ENCODE results near the gene SLC4A1AP. TPM values are rescaled to one million over a fixed set of nuclear protein-coding genes. Genes with fewer than 3 reads are reported as not detected.
A peak's percentile ranks its signal among the peaks of the same experiment; 100 is the strongest.

SLC4A1AP gene
- polyA plus RNA-seq, 1 of the 3 experiments (the other 2 are of a cell fraction), result 9.4 TPM

- ChIA-PET CTCF (interaction anchor here (1.4 to 2.3 kb wide), 2 partner anchors 54 to 55 kb away, joined by 4 to 11 read pairs; no protein-coding TSS in a partner anchor), POLR2A (interaction anchor here (0.8 to 1.4 kb wide), 8 partner anchors 18 to 259 kb away, joined by 3 to 7 read pairs (median 4); partner anchors contain the start of genes FNDC4, NRBP1, PPM1G and SLC4A1AP)
- WGBS (ENCODE audit: low lambda C conversion rate), result under 1% methylated on average over 44 of the region's 44 CpGs
- peak within 1 kb of the TSS; percentile 97 for H3K4me2 ChIP-seq
- peak within 1 kb of the TSS; percentile 80 to 93 for H3K27ac ChIP-seq (ENCODE audit: low read depth in 2 of 2, low read length in 1 of 2)
- DNase-seq, result peak; percentile 91
- H3K9me3 ChIP-seq, result no peaks in the 10 kb centered on the region
- peaks cover 11 to 19% of the 10 kb centered on the region in 2 experiments for H3K4me1 ChIP-seq (ENCODE audit: control insufficient read depth in 1 of 2, insufficient read depth in 2 of 2, low read depth in 1 of 2, low read length in 1 of 2)
- peak within 1 kb of the TSS; percentile 63 to 84 for H3K4me3 ChIP-seq (ENCODE audit: low read depth in 2 of 2, low read length in 1 of 2)
- H3K27me3 ChIP-seq (ENCODE audit: insufficient read depth), result no peaks in the 10 kb centered on the region
- peak within 1 kb of the TSS; percentile 75 for H2AFZ ChIP-seq (ENCODE audit: low read depth)
- peak within 1 kb of the TSS; percentile 94 for H3K9ac ChIP-seq
- H3K9me2 ChIP-seq, result no peaks in the 10 kb centered on the region
- peaks cover 39 to 58% of the 10 kb centered on the region in 2 experiments for H3K36me3 ChIP-seq (replicated peaks in 1 of 2; ENCODE audit: control insufficient read depth in 1 of 2, insufficient read depth in 2 of 2, low read length in 1 of 2)
- peaks cover 28% of the 10 kb centered on the region for H3K79me2 ChIP-seq (ENCODE audit: insufficient read depth)
- H4K20me1 ChIP-seq (ENCODE audit: insufficient read depth), result no peaks in the 10 kb centered on the region
- H3F3A ChIP-seq (replicated peaks; ENCODE audit: insufficient read depth), result peaks cover 17% of the 10 kb centered on the region
- TF ChIP-seq TAF1 (IDR thresholded peaks at IDR 0.05; ENCODE audit: borderline replicate concordance, low read depth, low read length) (peak; percentile 100), EP300 (IDR thresholded peaks at IDR 0.05; ENCODE audit: borderline replicate concordance in 1 of 2, low read depth in 1 of 2, low read length in 1 of 2) (peak; percentile 44 to 59; a peak in 2 of 4 replicates), POLR2AphosphoS5 (IDR thresholded peaks at IDR 0.05; ENCODE audit: low read depth, low read length) (peak; percentile 97), CHD2 (IDR thresholded peaks at IDR 0.05; ENCODE audit: low read length, partially characterized antibody) (peak; percentile 90), RXRA (IDR thresholded peaks at IDR 0.05; ENCODE audit: borderline replicate concordance, low read depth) (no peak), FOXJ3 (CRISPR knock-in tag; IDR thresholded peaks at IDR 0.05) (peak; percentile 67), RAD21 (IDR thresholded peaks at IDR 0.05; ENCODE audit: low read length) (peak; percentile 25; the same call in 1 of the 2 replicates), MXI1 (IDR thresholded peaks at IDR 0.05; ENCODE audit: low read depth, low read length) (peak; percentile 98), USF1 (IDR thresholded peaks at IDR 0.05; ENCODE audit: borderline replicate concordance, low read depth) (no peak), GABPA (IDR thresholded peaks at IDR 0.05; ENCODE audit: low read depth) (peak; percentile 87), FOXM1 (IDR thresholded peaks at IDR 0.05; ENCODE audit: low read depth) (no peak), IRF3 (IDR thresholded peaks at IDR 0.05; ENCODE audit: low read depth, low read length) (no peak), JUND (IDR thresholded peaks at IDR 0.05) (peak; percentile 75), MAX (IDR thresholded peaks at IDR 0.05; ENCODE audit: low read depth) (peak; percentile 93), SMC3 (IDR thresholded peaks at IDR 0.05; ENCODE audit: low read depth, low read length) (no peak), SIN3A (IDR thresholded peaks at IDR 0.05; ENCODE audit: borderline replicate concordance, low read depth, low read length) (peak; percentile 98), RFX5 (IDR thresholded peaks at IDR 0.05; ENCODE audit: low read length) (peak; percentile 60; the same call in 1 of the 2 replicates), PBX3 (IDR thresholded peaks at IDR 0.05) (peak; percentile 35), REST (IDR thresholded peaks at IDR 0.05; ENCODE audit: low read depth, low read length) (peak; percentile 79), TEAD4 (IDR thresholded peaks at IDR 0.05; ENCODE audit: borderline replicate concordance, insufficient read depth) (0 out of 2 replicates have a peak, but pooled peaks have one; percentile 15), TCF12 (IDR thresholded peaks at IDR 0.05) (peak; percentile 66), CTCF (IDR thresholded peaks at IDR 0.05) (no peak), FOSL2 (IDR thresholded peaks at IDR 0.05; ENCODE audit: borderline replicate concordance, low read depth) (peak; percentile 92)
These were observed 34.7 kb upstream of the SLC4A1AP start, which contains the start of the genes CCDC121 and GPN1 for GRCh38 chr2:27628767-27629709. Gene CCDC121 (minus strand): TSS chr2:27629012. CDS start chr2:27627799, 1,213 bp downstream. Gene GPN1 (plus strand): TSS chr2:27629050. CDS start chr2:27629059, 9 bp downstream.

Data from SK-N-SH (cell line).